Measurements from ENCODE around the gene PTBP3. TPM values are rescaled to one million over a fixed set of nuclear protein-coding genes. Genes with fewer than 3 reads are reported as not detected.

Gene PTBP3
- total RNA-seq, 1 donor from 2014 or later = 108 TPM

GRCh38 chr9:112279501-112279900, 53.9 kb downstream of the PTBP3 start:
- TF ChIP-seq CTCF (IDR thresholded peaks at IDR 0.05; ENCODE audit: insufficient read depth, low read depth, low read length) (no peak), EZH2 (IDR thresholded peaks at IDR 0.05; ENCODE audit: insufficient read depth, low read length) (no peak)
- Histone ChIP-seq H3K79me2 (ENCODE audit: insufficient read depth, low read length) (peaks cover 62% of the 10 kb centered on the region), H3K27me3 (ENCODE audit: insufficient read depth, low read length) (no peaks in the 10 kb centered on the region), H3K4me2 (ENCODE audit: low read length) (no peak overlapping the region), H3K9ac (ENCODE audit: low read length) (no peak overlapping the region), H2AFZ (ENCODE audit: low read depth, low read length) (no peak overlapping the region), H3K27ac (ENCODE audit: low read depth, low read length) (no peak overlapping the region), H3K4me1 (ENCODE audit: insufficient read depth, low read length) (no peaks in the 10 kb centered on the region), H3K4me3 (ENCODE audit: insufficient read depth, low read depth, low read length) (no peak overlapping the region), H4K20me1 (ENCODE audit: insufficient read depth, low read length) (peaks cover 31% of the 10 kb centered on the region), H3K36me3 (ENCODE audit: insufficient read depth, low read length) (no peaks in the 10 kb centered on the region), H3K9me3 (ENCODE audit: insufficient read depth, low read depth, low read length) (peaks cover 6% of the 10 kb centered on the region)
- FAIRE-seq (no peak), DNase-seq (ENCODE audit: low read depth) (no peak)
- peaks cover 24% of the 10 kb centered on the region for H3K36me3 Mint-ChIP-seq (ENCODE audit: low read depth, unreplicated experiment)
- no peak overlapping the region for H3K27ac Mint-ChIP-seq (ENCODE audit: unreplicated experiment)
- peaks cover 4% of the 10 kb centered on the region for H3K4me1 Mint-ChIP-seq (ENCODE audit: low read depth, unreplicated experiment)
- no peaks in the 10 kb centered on the region for H3K27me3 Mint-ChIP-seq (ENCODE audit: low read depth, unreplicated experiment)
- H3K4me3 Mint-ChIP-seq (ENCODE audit: unreplicated experiment) = no peak overlapping the region
- H3K9me3 Mint-ChIP-seq (ENCODE audit: unreplicated experiment) = peaks cover 5% of the 10 kb centered on the region

DNA sequence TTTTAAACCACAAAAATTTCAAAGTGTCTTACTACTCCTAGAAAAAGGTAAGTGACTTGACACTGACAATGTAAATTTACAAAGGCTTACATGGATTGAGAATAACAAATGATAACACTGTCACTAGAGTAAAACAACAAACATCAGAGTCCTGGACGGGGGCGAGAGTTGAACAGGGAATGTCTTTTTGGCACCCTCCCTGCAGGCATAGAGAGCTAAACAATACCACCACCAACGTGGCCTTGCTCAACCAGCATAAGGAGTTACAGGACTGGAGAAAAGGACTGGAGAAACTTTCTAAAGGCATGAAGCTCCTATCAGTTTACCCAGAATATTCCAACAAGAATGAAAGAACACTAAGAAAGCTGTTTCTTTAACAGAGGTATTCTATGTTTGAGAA, 55.3 kb downstream of the PTBP3 start:
- peaks cover 66% of the 10 kb centered on the region for H3K79me2 ChIP-seq (ENCODE audit: insufficient read depth, low read length)
- no peak for FAIRE-seq

More for the DNA sequence above, 55.3 kb downstream of the PTBP3 start:
- DNase-seq (ENCODE audit: low read depth) = peak; percentile 8
- H3K27ac ChIP-seq (ENCODE audit: low read depth, low read length) = no peak overlapping the region
- peaks cover 2% of the 10 kb centered on the region for H3K9me3 Mint-ChIP-seq (ENCODE audit: unreplicated experiment)
- no peaks in the 10 kb centered on the region for H3K27me3 Mint-ChIP-seq (ENCODE audit: low read depth, unreplicated experiment)
- no peaks in the 10 kb centered on the region for H3K36me3 ChIP-seq (ENCODE audit: insufficient read depth, low read length)
- TF ChIP-seq CTCF (IDR thresholded peaks at IDR 0.05; ENCODE audit: insufficient read depth, low read depth, low read length) = no peak
- TF ChIP-seq EZH2 (IDR thresholded peaks at IDR 0.05; ENCODE audit: insufficient read depth, low read length) = no peak
- H3K4me2 ChIP-seq (ENCODE audit: low read length) = no peak overlapping the region
- peaks cover 4% of the 10 kb centered on the region for H3K4me1 Mint-ChIP-seq (ENCODE audit: low read depth, unreplicated experiment)
- no peaks in the 10 kb centered on the region for H3K4me1 ChIP-seq (ENCODE audit: insufficient read depth, low read length)
- H3K27ac Mint-ChIP-seq (ENCODE audit: unreplicated experiment) = no peak overlapping the region
- no peak overlapping the region for H3K9ac ChIP-seq (ENCODE audit: low read length)
- H2AFZ ChIP-seq (ENCODE audit: low read depth, low read length) = no peak overlapping the region
- peaks cover 12% of the 10 kb centered on the region for H3K36me3 Mint-ChIP-seq (ENCODE audit: low read depth, unreplicated experiment)
- no peaks in the 10 kb centered on the region for H3K27me3 ChIP-seq (ENCODE audit: insufficient read depth, low read length)
- no peak overlapping the region for H3K4me3 Mint-ChIP-seq (ENCODE audit: unreplicated experiment)
- H3K9me3 ChIP-seq (ENCODE audit: insufficient read depth, low read depth, low read length) = no peaks in the 10 kb centered on the region
- H4K20me1 ChIP-seq (ENCODE audit: insufficient read depth, low read length) = peaks cover 31% of the 10 kb centered on the region
- no peak overlapping the region for H3K4me3 ChIP-seq (ENCODE audit: insufficient read depth, low read depth, low read length)

All from astrocyte (in vitro differentiated cells and primary cell).